Skin of body (tissue), 2 donors: ENCODE measurements around the gene FSTL3. TPM values are rescaled to one million over a fixed set of nuclear protein-coding genes. Genes with fewer than 3 reads are reported as not detected.
"Not testable (repeated sequence)": the region's sequence is repeated elsewhere in the genome, so short reads cannot be mapped to it uniquely, and the experiment has no call there.

ENCODE experiments used
- DNase-seq: peaks from one replicate; lab custom pipeline; 2025; lab: John Stamatoyannopoulos, UW
- total RNA-seq: library from RNA; depleted of rRNA; stranded (reverse); fragments of >200 nt; gene quantifications from one replicate; pipeline ENCODE4 v1.2.3, GENCODE V29; 2014

The FSTL3 gene
- total RNA-seq, 1 donor from 2014 or later: 21.0 TPM

GRCh38 chr19:661427-662196 lies 14.6 kb upstream of the FSTL3 start:
- no peak for DNase-seq

- DNase-seq: peak; percentile 8
Measured at GRCh38 chr19:662207-662961, 13.8 kb upstream of the FSTL3 start.

- peak; percentile 87 for DNase-seq
Measured at GRCh38 chr19:662962-663681, 13.1 kb upstream of the FSTL3 start, which contains the start of gene RNF126. Gene RNF126 (minus strand): TSS chr19:663214. CDS start chr19:663121, 93 bp downstream.

GRCh38 chr19:663682-664117 lies 12.5 kb upstream of the FSTL3 start:
- DNase-seq: no peak

- peak; percentile 59 for DNase-seq
Measured at GRCh38 chr19:664913-665443, 11.2 kb upstream of the FSTL3 start.

- DNase-seq: not testable (repeated sequence)
Measured at GRCh38 chr19:666985-667573, 9.1 kb upstream of the FSTL3 start.

GRCh38 chr19:668675-669434 lies 7.3 kb upstream of the FSTL3 start:
- DNase-seq: not testable (repeated sequence)

- no peak for DNase-seq
Measured at GRCh38 chr19:670609-671075, 5.5 kb upstream of the FSTL3 start.

GRCh38 chr19:674282-675151 lies 1.7 kb upstream of the FSTL3 start:
- no peak for DNase-seq

- no peak for DNase-seq
Measured at GRCh38 chr19:676007-676338, 219 bp upstream of the FSTL3 start.

GRCh38 chr19:677201-677600 lies 1.0 kb downstream of the FSTL3 start:
- DNase-seq: peak; percentile 71

- no peak for DNase-seq
Measured at GRCh38 chr19:677601-678436, 1.6 kb downstream of the FSTL3 start.

GRCh38 chr19:678791-679388 lies 2.7 kb downstream of the FSTL3 start:
- peak; percentile 53 for DNase-seq

GRCh38 chr19:679418-680286 lies 3.5 kb downstream of the FSTL3 start:
- peak; percentile 84 for DNase-seq

- peak; percentile 99 for DNase-seq
Measured at GRCh38 chr19:680287-681028, 4.3 kb downstream of the FSTL3 start.
